Breast epithelium (tissue), 3 donors: ENCODE measurements around the gene KIDINS220.

ENCODE experiments used
- CTCF ChIP-seq, 3 donors: fragments of 450-650 bp; IDR thresholded peaks; one replicate each; pipeline ENCODE4 v1.5.1; 2016 to 2017; ENCODE audit warnings: antibody characterized with exemption in 3 of 3, mild to moderate bottlenecking in 3 of 3, moderate library complexity in 3 of 3
- POLR2A ChIP-seq: fragments of 450-650 bp; IDR thresholded peaks from one replicate; pipeline ENCODE4 v1.6.1; 2016; ENCODE audit warnings: antibody characterized with exemption, mild to moderate bottlenecking, moderate library complexity

GRCh38 chr2:8876628-8877027, 39.2 kb upstream of the KIDINS220 start:
- no peak for TF ChIP-seq CTCF (IDR thresholded peaks at IDR 0.05)
- TF ChIP-seq POLR2A = no peak
